ENCODE data around the gene DRC7. TPM values are rescaled to one million over a fixed set of nuclear protein-coding genes. Genes with fewer than 3 reads are reported as not detected.

The DRC7 gene
- polyA plus RNA-seq, 3 donors from 2014 or later = not detected

DNA sequence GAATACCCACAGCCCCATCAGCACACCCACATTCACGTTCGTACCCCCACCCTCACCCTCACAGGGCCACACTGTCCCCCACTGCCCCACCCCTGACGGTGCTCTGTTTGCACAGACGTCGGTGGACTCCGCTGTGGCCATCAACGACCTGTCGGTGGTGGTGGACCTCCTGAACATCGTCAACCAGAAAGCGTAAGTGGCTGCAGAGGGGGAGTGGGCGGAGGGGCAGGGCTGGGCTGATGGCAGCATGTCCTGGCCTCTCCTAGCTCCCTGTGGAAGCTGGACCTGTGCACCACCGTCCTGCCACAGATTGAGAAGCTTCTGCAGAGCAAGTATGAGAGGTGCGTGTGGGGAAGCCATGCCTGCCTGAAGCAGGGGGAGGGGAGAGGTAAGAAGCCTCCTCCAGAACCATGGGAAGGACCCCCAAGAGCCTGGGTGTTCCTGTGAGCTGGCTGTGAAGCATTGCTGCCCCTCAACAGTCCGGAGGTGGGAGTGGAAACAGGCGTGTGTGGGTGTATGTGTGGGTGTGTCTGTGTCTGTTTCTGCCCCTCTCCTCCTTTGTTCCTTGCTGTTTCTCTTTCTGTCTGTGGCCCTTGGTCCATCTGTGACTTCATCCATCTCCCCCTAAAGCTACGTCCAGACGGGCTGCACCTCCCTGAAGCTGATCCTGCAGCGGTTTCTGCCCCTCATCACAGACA lies 61.3 kb downstream of the DRC7 start:
- H3K36me3 Mint-ChIP-seq = peaks cover 0 to 11% (median 4%) of the 10 kb centered on the region in 3 donors
- peaks cover 11 to 15% of the 10 kb centered on the region in 2 donors for H3K4me1 Mint-ChIP-seq
- no peak overlapping the region for H3K4me3 Mint-ChIP-seq
- no peak for DNase-seq
- no peak overlapping the region for H3K27ac Mint-ChIP-seq
- no peaks in the 10 kb centered on the region for H3K27me3 Mint-ChIP-seq (ENCODE audit: low read depth in 3 of 3)
- H3K9me3 Mint-ChIP-seq = peaks cover 0 to 1% (median 0%) of the 10 kb centered on the region in 6 donors

DNA sequence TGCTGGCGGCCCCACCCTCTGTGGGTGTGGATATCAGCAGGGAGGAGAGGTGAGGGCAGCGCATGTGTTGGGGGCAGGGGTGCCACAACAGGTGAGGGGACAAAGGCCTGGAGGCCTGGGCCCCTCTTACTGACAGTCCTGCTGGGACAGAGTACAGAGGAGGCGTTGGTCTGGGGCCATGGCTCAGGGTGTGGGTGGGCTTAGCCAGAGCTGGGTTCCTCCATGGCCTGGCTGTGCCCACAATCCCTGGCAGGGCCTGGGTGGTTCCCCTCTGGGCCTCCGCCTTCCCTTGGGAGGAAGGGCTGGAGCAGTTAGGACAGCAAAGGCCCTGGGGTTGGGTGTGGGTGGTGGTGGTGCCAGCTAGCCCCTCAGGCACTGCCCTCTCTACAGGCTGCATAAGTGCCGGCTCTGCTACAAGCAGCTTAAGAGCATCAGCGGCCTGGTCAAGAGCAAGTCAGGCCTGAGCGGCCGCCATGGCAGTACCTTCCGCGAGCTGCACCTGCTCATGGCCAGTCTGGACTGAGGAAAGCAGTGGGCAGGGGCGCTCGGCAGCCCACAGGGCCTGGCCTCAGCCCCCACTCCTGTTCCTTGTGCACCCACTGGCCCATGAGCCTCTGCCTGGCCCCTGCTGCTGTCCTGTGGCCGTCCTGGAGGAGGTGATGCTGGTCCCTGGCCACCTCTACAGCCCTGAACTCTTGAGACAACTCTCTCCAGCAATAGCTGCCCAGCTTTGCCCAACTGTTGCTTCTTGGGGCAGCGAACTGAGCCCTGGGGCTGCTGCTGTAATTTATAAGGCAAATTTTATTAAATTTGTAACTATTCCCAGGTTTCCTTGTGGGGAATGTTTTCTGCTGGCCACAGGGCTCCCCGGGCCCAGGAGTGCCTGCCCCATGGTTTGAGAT lies 62.1 kb downstream of the DRC7 start:
- H3K36me3 Mint-ChIP-seq = peaks cover 0 to 8% (median 4%) of the 10 kb centered on the region in 3 donors
- H3K4me1 Mint-ChIP-seq = peaks cover 6 to 15% of the 10 kb centered on the region in 2 donors
- peak overlapping the region in 1 of 5 donors; percentile 17 for H3K4me3 Mint-ChIP-seq
- DNase-seq = no peak
- no peaks in the 10 kb centered on the region for H3K27me3 Mint-ChIP-seq (ENCODE audit: low read depth in 3 of 3)
- no peak overlapping the region for H3K27ac Mint-ChIP-seq
- H3K9me3 Mint-ChIP-seq = peaks cover 0 to 1% (median 0%) of the 10 kb centered on the region in 6 donors

DNA sequence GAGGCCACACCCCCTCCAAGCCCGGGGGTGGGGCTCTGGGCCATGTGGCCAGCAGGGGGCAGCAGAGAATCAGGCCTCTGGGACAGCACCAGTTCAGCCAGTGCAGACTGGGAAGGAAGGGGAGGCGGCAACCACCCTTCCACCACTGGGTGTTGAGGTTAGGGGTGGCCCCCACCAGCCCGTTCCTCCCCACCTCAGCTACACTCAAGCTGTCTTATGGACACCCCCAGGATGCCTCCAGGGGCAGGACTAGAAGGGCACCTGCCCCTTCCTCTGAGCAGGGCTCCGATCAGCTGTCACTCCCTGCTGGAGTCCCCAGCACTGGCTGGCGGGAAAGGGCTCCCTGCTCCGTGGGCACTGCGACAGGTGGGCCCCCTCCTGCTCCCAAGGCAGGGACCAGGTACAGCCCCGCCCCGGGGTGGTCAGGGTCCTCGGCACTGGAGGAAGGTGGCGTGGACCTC lies 62.8 kb downstream of the DRC7 start:
- Mint-ChIP-seq H3K27ac (peak overlapping the region in 1 of 6 donors; percentile 64), H3K4me1 (peaks cover 6 to 15% of the 10 kb centered on the region in 2 donors), H3K4me3 (peak overlapping the region in 1 of 5 donors; percentile 17), H3K9me3 (peaks cover 0 to 1% (median 0%) of the 10 kb centered on the region in 6 donors), H3K27me3 (ENCODE audit: low read depth in 3 of 3) (no peaks in the 10 kb centered on the region), H3K36me3 (peaks cover 0 to 5% (median 0%) of the 10 kb centered on the region in 3 donors)
- peak; percentile 89 to 91 (median 90) for DNase-seq

DNA sequence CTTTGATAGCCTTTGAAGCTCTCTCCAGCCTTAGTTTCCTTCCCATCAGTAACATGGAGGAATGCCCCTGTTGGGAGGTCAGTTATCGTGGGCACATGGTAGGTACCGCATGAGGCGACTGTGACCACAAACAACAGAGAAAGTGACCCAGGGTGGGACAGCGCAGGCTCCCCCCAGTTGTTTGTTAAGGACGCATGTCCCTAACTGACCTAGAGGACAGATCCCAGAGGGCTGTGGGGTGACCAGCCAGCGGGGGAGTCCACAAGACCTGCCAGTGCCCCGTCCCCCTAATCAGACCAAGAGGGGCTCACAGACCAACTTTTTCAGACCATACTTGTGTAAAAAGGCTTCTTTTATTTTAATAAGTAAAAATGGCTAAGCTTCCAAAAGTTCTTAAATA lies 63.3 kb downstream of the DRC7 start:
- peak overlapping the region in 1 of 5 donors; percentile 7 for H3K4me3 Mint-ChIP-seq
- peaks cover 6 to 15% of the 10 kb centered on the region in 2 donors for H3K4me1 Mint-ChIP-seq
- DNase-seq = no peak
- no peaks in the 10 kb centered on the region for H3K27me3 Mint-ChIP-seq (ENCODE audit: low read depth in 3 of 3)
- peaks cover 0 to 5% (median 0%) of the 10 kb centered on the region in 3 donors for H3K36me3 Mint-ChIP-seq
- peak overlapping the region in 2 of 6 donors; percentile 34 to 35 for H3K27ac Mint-ChIP-seq
- peaks cover 0 to 1% (median 0%) of the 10 kb centered on the region in 6 donors for H3K9me3 Mint-ChIP-seq

DNA sequence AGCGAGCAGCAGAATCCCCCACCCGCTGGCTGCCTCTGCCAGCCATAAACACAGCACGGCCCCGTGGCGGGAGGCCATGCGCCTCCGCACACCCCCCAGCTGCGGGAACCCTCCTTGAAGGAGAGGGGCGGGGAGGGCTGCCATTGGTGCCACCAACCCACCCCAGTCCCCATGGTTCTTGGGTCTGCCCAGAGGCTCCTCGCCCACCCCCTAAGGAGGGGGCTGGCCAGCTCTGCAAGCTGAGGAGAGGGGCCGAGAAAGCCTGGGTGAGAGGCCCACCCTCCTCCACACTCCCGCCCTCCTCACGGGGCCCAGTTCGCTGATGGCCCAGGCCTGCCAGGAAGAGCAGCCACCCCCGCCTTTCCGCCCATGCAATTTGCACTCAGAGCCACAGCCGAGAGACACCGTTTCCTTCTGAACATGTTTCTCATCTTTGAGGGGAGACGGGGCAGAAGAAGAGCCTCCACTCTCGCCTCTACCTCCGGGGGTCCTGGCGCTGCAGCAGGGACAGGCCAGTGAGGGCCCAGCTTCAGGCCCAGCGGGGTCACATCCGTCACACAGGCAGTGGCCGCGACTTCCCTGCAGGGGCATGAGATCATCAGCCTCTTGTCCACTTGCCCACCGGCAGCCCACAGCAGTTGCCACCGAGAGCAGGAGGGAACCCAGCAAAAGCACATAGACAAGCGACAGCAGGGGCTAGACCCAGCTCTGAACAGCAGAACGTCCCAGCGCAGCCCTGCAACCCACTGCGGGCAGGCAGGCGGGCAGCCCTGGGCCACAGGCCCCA lies 63.9 kb downstream of the DRC7 start:
- no peaks in the 10 kb centered on the region for H3K27me3 Mint-ChIP-seq (ENCODE audit: low read depth in 3 of 3)
- peaks cover 6 to 15% of the 10 kb centered on the region in 2 donors for H3K4me1 Mint-ChIP-seq
- peak overlapping the region; percentile 72 to 89 (median 85) for H3K27ac Mint-ChIP-seq
- peak overlapping the region; percentile 40 to 69 (median 61) for H3K4me3 Mint-ChIP-seq
- H3K9me3 Mint-ChIP-seq = peaks cover 0 to 1% (median 0%) of the 10 kb centered on the region in 6 donors
- DNase-seq = peak; percentile 33 to 39 (median 39)
- H3K36me3 Mint-ChIP-seq = peaks cover 0 to 5% (median 0%) of the 10 kb centered on the region in 3 donors

DNA sequence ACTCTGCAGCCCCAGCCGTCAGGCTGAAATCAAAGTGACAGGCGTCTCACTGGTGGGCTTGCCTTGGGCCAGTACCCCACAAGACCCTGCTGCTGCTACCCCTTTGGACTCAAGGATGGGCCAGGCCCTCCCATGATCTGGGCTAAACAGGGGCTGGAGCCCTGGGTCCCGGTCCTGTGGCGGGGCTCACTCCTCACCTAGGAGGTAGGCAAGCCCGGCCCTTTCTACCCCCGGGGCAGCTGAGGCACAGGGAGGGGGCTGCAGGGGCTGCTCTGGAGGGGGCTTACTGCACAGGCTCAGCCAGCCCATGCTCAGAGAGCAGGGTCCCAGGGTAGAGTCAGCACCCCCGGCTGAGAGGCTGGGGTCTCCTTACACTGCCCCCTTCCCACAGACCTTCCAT lies 64.5 kb downstream of the DRC7 start:
- DNase-seq = no peak
- Mint-ChIP-seq H3K9me3 (peaks cover 0 to under 1% (median 0%) of the 10 kb centered on the region in 6 donors), H3K4me3 (peak overlapping the region in 1 of 5 donors; percentile 61), H3K27me3 (ENCODE audit: low read depth in 3 of 3) (no peaks in the 10 kb centered on the region), H3K36me3 (peaks cover 0 to 5% (median 0%) of the 10 kb centered on the region in 3 donors), H3K4me1 (peaks cover 6 to 15% of the 10 kb centered on the region in 2 donors), H3K27ac (peak overlapping the region in 3 of 6 donors; percentile 72 to 87 (median 81))

DNA sequence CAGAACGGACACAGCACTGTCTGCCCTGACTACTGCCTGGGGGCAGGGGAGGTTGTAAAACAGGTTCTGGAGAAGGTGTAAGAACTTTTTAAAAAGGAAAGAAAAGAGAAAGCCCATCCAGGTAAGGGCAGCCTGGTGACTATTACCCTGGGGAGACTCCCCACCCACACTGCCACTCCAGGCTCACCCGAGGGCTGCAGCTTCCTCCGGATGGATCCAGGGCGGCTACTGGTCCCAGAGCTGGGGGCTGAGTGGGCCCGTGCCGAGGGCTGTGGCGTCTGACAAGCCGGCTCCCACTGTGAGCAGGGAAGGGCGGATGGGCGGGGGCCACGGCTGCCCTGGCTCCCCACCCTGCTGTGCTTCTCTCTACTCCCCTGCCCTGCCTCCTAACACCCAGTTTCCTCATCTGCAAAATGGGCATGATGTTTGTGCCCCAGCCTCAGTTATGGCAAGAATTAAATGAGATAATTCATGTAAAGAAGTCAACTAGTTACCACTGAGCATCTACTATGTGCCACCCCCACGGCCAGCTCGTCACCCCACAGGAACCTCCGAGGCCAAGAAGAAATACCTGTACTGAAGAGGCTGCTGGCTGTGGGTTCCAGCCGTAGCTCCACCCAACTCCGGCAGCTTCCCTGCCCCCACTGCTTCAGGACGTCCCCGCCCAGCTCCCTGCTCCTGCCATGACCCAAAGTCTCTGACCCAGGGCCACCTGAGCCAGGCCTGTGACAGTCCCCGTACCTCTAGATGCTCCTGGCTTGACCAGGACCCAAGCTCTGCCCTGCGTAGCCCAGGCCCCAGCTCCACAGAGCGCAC lies 65.1 kb downstream of the DRC7 start:
- Mint-ChIP-seq H3K27ac (peak overlapping the region in 5 of 6 donors; percentile 40 to 83 (median 64)), H3K9me3 (no peaks in the 10 kb centered on the region), H3K27me3 (ENCODE audit: low read depth in 3 of 3) (no peaks in the 10 kb centered on the region), H3K4me3 (peak overlapping the region in 2 of 5 donors; percentile 9 to 55), H3K36me3 (peaks cover 0 to 5% (median 0%) of the 10 kb centered on the region in 3 donors), H3K4me1 (peaks cover 6 to 15% of the 10 kb centered on the region in 2 donors)
- no peak for DNase-seq

DNA sequence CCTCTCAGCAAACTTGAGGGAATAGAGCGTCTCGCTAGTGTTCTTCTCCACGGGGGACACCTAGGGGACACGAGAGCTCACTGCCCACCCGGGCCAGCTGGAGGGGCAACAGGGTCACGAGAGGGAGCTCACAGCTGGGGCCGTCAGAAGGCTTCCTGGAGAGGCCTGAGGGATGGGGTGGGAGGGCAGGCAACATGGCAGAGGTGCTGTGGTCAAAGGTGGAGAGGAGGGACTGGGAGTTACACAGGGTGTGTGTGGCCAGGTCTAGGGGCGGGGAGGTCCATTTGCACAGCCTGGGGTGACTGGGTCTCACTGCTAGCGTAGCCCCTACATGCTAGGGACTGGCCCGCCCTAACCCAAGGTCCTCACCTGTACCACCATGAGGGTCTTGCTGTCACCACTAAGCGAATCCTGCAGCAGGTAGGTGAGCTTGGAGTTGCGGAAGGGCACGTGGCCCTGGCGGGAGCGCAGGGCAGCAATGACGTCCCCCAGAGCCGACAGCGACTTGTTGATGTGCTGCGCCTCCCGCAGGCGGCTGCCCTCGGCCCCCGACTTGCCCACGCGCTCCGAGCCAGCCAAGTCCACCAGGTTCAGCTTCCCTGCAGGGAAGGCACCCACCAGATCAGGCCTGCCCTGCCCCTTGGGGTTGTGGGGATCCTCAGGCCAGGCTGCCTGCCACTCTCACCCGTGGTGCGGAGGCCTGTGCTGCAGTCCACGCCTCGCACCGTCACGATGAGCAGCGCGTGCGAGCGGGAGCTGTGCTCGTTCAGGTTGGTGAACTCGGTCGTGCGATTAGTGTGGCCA lies 66.0 kb downstream of the DRC7 start:
- no peak for DNase-seq
- peaks cover 0 to 5% (median 0%) of the 10 kb centered on the region in 3 donors for H3K36me3 Mint-ChIP-seq
- peaks cover 6 to 15% of the 10 kb centered on the region in 2 donors for H3K4me1 Mint-ChIP-seq
- peak overlapping the region in 3 of 6 donors; percentile 39 to 67 (median 40) for H3K27ac Mint-ChIP-seq
- H3K4me3 Mint-ChIP-seq = no peak overlapping the region
- no peaks in the 10 kb centered on the region for H3K9me3 Mint-ChIP-seq
- H3K27me3 Mint-ChIP-seq (ENCODE audit: low read depth in 3 of 3) = no peaks in the 10 kb centered on the region

DNA sequence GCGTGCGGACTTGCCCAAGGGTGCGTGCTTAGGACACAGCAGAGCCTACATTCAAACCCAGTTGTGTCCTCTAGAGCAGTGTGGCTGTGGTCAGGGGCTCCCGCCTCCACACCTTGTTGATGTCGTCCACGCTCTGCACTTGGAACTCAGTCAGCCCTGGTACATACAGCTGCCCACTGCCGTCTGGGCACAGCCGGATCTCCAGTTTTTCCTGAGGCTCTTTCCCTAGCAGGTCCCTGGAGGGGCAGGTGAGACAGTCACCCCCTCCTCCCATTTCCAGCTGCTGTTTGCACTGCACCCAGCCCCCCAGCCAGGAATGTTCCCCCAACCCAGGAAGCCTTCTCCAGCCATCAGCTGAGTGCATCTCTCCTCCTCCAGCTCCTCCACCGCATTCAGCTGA lies 66.7 kb downstream of the DRC7 start:
- no peaks in the 10 kb centered on the region for H3K27me3 Mint-ChIP-seq (ENCODE audit: low read depth in 3 of 3)
- peaks cover 0 to 5% (median 0%) of the 10 kb centered on the region in 3 donors for H3K36me3 Mint-ChIP-seq
- peak overlapping the region in 1 of 6 donors; percentile 14 for H3K27ac Mint-ChIP-seq
- H3K9me3 Mint-ChIP-seq = no peaks in the 10 kb centered on the region
- DNase-seq = no peak
- no peak overlapping the region for H3K4me3 Mint-ChIP-seq
- peaks cover 6 to 15% of the 10 kb centered on the region in 2 donors for H3K4me1 Mint-ChIP-seq

DNA sequence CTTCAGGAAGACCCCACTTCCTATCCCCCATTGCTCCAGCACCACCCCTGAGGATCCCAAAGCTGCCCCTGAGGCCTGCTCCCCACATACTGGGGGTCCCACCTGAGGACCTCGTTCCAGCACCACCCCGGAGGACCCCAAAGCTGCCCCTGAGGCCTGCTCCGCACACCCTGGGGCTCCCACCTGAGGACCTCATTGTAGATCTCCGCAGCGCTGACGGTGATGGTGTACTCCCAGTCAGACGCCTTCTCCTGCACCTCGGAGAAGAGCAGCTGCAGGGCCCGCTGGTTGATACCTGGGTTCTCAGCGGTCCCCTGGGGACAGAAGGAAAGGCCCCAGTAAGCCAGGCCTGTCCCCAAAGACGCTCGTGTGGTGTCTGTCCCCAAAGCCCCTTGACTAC lies 67.4 kb downstream of the DRC7 start:
- Mint-ChIP-seq H3K27me3 (ENCODE audit: low read depth in 3 of 3) (no peaks in the 10 kb centered on the region), H3K4me1 (peaks cover 6 to 14% of the 10 kb centered on the region in 2 donors), H3K4me3 (no peak overlapping the region), H3K9me3 (no peaks in the 10 kb centered on the region), H3K27ac (peak overlapping the region in 3 of 6 donors; percentile 14 to 48 (median 18)), H3K36me3 (peaks cover 0 to 7% (median 0%) of the 10 kb centered on the region in 3 donors)
- no peak for DNase-seq

DNA sequence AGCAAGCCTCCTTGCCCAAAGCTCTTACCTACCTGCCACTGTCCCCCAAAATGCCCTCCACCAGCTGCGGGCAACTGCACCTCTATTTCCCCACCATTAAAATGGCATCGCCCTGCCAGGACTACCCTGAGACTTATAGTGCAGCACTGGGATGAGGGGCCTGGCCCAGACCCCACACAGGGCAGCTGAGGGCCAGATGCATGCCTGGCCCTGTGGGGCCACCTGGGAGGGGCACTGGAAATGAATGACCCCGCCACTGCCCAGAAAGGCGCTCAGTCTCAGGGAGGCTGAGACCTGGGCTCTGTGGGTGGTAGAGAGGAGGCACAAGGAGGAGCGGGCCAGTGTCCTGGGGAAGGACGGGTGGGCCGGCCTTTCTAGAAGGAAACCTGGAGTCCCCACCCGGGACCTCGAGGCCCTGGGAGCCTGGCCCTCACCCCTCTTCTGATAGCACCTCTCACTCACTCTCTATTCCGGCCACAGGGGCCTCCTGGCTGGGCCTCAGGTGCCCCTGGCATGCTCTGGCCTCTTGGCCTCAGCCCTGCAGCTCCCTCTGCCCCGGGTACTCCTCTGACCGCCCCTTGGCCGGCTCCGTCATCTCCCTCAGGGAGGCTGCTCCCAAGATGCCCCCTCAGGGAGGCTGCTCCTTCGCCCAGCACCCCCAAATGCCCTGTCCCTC lies 67.9 kb downstream of the DRC7 start:
- Mint-ChIP-seq H3K36me3 (peaks cover 0 to 8% (median 0%) of the 10 kb centered on the region in 3 donors), H3K9me3 (no peaks in the 10 kb centered on the region), H3K27me3 (ENCODE audit: low read depth in 3 of 3) (no peaks in the 10 kb centered on the region), H3K4me1 (peaks cover 6 to 10% of the 10 kb centered on the region in 2 donors), H3K4me3 (no peak overlapping the region), H3K27ac (no peak overlapping the region)
- no peak for DNase-seq
